Caki2 (cell line): ENCODE results near the gene SEC61B. TPM values are rescaled to one million over a fixed set of nuclear protein-coding genes. Genes with fewer than 3 reads are reported as not detected.
"Not testable (repeated sequence)": the region's sequence is repeated elsewhere in the genome, so short reads cannot be mapped to it uniquely, and the experiment has no call there.

Experiments
- DNase-seq: peaks from one replicate; pipeline ENCODE4 v3.0.0-alpha.2; 2015; ENCODE audit warnings: low read depth
- in situ Hi-C: cut with HindIII; loops from 2 replicates; pipeline ENCODE4 v1.10.0; 2016; ENCODE audit warnings: low sequenced_read_pairs, low pct_unique_long_range_greater_than_20kb, mixed read lengths
- total RNA-seq: library from RNA; depleted of rRNA; stranded (reverse); fragments of >200 nt; shearing (Covaris generic); gene quantifications from 2 replicates; pipeline ENCODE4 v1.2.3, GENCODE V29; 2014; ENCODE audit warnings: low replicate concordance

Gene SEC61B
- total RNA-seq, 1 experiment from 2014 or later: 185 TPM

DNA sequence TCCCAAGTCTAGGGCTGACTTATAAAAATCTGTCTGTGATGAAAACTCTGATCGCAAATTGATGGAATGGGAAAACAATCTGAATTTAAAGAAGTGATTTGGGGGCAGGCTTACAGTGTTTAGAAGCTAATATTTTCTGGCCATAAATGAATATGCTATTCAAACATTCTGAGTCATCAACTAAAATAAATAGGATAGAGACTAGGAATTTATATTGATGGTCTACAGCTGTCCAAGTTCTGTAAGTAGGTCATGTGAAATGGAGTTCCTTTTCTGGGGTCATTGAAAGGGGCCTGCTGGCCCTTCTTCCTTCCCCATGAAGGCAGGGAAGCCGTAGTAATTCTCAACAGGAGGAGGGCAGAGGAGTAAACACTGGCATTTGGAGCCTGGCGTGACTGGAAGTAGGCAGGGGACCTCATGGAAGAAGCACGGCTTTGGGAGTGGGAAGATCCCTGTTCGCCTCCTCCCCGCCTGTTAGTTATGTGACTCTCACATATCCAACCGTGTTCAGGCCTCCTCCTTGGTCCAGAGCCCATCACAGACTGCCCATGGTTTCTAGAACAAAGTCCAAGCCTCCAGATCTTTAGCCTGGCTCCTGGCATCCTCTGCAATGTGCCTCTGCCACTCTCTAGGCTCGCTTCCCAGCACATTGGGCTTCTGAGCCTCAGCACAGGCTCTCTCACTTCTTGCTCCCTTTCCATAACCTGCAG is 32.0 kb upstream of the SEC61B start:
- in situ Hi-C loops: no loop called here
- no peak for DNase-seq

DNA sequence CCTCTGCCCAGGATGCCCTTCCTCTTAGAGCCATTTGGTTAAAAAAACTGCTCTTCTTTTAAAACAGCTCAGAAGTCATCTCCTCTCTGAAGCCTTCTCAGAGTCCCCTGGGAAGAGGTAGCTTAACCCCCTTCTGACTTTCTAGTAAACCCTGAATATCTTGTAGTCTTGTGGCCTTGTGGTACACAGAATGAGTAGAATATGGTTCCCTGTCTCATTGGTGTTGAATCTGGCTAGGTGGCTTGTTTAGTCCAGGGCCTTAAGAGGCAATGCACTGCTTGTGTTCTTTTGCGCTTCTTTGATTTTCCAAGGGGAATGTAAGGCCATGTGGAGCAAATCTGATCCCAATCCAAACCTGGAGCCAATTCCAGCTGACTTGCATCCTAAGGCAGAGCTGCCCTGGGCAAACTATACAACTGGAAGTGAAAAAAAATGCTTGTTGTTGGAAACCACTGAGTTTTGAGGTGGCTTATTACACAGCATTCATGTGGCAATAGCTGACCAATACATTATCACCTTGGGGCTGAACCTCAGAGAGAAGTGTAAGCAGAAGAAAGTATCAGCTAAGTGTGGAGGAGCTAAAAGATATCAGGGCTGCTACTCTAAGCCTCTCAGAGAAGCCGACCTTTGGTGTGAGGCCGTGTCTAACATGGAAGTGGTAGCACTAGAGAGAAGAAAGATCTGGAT is 31.3 kb upstream of the SEC61B start:
- in situ Hi-C loops: no loop called here
- DNase-seq: no peak

DNA sequence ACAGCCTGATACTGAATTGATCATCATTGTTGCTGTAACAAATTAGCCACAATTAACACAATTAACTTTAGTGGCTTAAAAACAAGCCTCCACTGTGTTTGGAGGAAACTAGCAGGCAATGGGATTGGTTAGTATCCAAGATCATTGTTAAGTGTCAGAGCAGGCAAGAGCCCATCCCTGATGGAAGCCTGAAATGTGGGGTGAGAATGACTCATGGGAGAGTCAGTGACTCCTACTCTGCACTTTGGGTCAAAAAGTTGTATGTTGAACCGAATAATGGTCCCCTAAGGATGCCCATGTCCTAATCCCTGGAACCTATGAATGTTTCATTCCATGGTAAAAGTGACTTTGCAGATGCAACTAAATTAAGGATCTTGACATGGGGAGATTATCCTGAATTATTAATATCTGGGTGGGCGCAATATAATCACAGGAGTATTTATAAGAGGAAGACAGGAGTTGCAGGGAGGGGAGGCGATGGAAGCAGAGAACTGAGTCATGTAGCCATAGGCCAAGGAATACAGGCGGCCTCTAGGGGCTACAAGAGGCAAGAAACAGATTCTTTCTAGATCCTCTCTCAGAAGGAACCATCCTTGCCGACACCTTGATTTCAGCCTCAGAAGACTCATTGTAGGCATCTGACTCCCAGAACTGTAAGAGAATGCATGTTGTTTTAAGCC is 29.2 kb upstream of the SEC61B start:
- in situ Hi-C loops: no loop called here

DNA sequence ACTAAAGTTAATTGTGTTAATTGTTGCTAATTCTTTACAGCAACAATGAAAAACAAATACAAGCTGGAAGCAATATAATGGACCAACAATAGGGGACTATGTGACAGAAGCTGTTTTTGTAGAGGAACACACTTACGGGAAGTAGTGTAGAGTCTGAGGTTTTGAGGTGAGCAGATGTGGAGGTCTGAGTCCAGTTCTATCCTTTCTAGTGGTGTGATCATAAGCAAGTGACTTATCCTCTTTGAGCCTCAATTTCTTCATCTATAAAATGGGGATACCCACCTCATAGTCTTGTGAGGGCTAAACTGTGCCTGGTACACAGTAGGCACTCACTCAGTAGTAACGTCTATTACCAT is 28.6 kb upstream of the SEC61B start:
- in situ Hi-C loops: no loop called here
- no peak for DNase-seq

More for the DNA sequence above, 29.2 kb upstream of the SEC61B start:
- no peak for DNase-seq

DNA sequence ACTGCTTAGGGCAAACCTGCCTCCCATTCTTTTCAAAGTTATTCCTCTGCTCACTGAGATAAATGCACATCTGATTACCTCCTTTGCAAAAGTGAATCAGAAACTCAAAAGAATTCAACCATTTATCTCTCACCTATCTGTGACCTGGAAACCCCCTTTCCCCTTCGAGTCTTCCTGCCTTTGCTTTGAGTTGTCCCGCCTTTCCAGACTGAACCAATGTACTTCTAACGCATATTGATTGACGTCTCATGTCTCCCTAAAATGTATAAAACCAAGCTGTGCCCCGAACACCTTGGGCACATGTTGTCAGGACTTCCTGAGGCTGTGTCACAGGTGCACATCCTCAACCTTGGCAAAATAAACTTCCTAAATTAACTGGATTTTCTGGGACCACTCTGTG is 25.6 kb upstream of the SEC61B start:
- in situ Hi-C loops: not testable (repeated sequence)

DNA sequence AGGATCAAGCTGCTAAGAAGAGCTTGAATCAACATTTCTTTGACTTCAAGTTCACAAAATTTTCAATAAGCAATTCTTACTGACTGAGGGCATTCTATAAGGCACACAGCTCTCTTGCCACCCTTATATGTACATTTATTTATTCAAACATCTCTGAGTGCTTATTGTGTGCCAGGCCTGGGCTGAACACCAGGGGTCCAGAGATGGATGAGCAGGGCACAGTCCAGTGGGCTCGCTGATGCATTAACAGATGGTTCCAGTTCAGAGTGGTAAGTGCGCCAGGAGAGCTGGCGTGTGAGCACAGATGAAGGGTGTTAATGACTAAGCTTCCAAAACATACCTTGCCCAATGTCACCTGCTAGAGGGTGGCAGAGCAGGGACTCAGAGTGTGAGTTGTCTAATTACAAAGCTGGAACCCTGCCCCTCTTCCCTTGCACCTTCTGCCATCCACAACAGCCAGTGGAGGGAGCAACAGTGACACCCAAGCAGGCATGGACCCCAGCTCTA is 24.9 kb upstream of the SEC61B start:
- DNase-seq: no peak
- in situ Hi-C loops: no loop called here

More for the DNA sequence above, 25.6 kb upstream of the SEC61B start:
- DNase-seq: not testable (repeated sequence)

DNA sequence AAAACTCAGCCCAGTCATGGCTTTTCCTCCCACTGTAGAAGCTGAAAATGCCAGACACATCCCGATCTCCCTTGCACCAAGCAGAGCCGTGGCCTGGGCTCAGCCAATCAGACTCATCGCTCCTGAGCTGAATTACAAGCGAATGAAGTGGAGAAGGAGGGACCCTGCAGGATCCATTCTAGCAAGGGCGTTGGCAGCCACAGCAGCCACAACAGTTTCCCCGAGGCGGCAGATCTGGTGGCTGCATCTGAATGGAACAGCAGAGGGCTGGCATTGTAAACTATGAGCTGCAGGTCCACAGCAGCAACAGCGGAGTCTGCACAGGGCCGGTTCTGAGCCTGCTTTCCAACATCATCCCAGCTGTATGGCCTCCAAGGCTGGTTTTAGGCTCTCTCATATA is 24.1 kb upstream of the SEC61B start:
- DNase-seq: no peak
- in situ Hi-C loops: no loop called here

DNA sequence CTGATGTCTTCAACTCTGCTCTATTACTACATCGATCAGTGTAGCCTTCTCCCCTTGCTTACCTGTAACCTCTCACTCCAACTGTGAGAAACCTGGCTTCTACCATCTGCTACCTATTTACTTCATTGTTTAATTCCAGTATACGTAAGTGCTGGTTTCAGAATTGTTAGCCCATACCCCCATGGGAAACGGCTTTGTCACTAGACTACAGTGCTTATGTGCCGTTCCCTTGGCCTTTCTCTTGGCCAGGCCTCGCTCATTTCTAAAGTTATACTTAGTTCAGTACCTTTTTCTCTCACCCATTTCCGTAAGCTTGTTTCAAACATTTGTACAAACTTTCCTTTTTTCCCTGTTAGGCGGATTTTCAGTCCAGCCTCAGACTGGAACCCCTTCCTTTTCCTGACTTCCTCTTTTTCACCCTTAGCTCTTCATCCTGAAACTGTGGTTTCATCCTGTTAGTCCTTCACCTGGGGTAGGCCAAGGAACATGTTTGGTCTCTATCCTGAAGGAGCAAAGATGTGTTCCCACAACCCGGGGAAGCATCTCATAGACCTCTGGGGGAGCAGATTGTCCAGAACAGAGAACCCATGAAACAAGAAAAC is 22.0 kb upstream of the SEC61B start:
- in situ Hi-C loops: no loop called here
- DNase-seq: no peak

DNA sequence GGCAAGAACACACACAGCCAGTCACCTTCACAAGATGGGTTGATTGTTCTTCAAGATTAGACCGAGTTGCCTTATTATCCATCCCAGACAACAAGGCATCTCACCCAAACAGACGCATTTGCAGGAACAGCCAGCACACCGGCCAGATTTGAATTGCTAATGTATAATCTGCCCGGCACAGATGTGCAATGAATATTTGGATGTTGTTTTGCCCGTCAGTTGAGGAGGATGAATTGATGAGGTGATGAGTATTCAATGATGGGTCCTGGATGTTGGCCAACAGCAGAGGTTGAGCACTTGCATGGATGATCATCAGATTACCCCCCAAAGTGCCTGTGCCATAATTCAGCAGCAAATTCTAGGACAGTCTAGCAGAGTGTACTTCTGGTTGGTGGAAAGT is 20.5 kb upstream of the SEC61B start:
- in situ Hi-C loops: no loop called here
- DNase-seq: no peak

DNA sequence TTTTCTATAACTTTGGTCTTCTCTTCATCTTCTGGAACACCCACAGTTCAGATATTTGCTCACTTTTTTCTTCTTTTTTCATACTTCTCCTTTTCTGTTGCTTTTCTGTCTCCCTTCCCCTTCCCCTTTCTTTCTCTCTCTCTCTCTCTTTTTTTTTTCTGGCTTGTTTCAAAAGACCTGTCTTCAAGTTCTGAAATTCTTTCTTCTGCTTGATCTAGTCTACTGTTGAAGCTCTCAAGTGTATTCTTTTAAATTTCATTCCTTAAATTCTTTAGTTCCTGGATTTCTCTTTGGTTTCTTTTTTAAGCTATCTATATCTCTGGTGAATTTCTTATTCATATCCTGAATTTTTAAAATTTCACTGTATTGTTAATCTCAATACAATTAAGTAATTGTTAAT is 11.5 kb upstream of the SEC61B start:
- DNase-seq: no peak
- in situ Hi-C loops: no loop called here

DNA sequence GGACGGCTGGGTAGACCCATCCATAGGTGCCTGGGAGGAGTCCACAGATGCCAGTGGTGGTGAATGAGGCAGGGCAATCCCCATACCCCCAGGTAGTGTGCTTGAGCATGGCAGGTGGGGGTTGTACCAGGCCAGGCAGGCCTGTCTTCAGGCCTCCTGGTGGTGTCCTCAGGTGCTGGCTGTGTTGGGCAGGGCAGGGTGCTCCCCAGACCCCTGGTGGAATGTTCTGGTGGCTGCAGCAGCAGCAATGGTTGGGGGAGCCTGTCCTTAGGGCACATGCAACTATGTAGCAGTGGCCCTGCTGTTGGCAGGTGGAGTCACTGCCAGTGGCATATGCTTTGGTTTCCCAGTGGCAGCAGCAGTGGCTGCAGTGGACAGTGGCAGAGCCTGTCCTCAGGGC is 10.3 kb upstream of the SEC61B start:
- in situ Hi-C loops: no loop called here
- DNase-seq: no peak

DNA sequence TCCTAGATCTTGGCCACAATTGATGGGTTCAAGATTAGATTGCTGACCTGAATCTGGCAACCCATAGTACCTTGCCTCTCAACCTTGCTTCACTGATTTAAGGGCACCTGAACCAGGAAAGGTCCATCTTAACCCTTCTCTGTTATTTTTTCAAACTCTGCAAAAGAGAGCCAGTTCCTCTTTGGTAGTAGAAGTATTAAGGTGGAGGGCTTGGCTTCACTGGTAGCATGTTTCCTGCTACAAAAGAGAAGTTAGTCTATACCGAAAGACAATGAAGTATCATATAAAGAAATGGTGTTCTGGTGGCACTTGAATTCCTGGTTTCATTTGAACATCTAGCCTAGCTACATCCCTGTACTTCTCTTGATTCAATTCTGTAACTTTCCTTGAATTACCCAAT is 8.9 kb upstream of the SEC61B start:
- no peak for DNase-seq
- in situ Hi-C loops: no loop called here

DNA sequence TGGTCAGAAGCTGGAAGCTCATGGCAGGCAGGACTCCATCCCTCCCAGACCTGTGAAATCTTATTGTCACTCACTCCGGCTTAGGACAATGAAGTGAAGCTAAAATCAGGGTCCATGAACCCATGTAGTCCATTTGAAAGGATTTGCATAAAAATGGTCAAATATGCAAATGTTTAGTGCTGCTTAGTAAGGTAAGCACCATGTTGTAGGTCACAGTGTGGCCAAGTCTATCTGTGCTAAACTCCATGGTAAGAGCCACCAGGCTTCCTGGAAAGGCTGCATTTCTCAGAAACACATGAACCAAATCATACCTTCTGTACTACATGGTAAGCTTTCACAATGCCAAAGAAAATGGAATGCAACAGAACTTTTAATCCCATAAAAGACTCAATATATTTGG is 6.0 kb upstream of the SEC61B start:
- in situ Hi-C loops: no loop called here
- DNase-seq: no peak

DNA sequence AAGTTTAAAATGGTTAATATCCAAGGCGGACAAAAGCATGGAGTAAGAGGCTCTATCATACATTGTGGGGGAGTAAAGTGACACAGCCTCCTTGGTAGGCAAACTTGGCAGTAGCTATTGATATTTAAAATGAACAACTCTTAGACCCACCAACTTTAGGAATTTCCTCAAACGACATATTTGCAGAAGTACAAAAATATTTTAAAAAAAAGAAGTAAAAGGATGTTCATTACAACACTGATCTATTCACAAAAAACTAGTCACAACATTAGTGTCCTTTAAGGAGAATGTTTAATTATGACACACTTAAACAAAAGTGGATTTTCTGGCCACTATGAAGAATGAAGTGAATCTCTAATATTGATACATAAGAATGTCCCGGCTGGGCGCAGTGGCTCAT is 2.1 kb upstream of the SEC61B start:
- no peak for DNase-seq
- in situ Hi-C loops: no loop called here

DNA sequence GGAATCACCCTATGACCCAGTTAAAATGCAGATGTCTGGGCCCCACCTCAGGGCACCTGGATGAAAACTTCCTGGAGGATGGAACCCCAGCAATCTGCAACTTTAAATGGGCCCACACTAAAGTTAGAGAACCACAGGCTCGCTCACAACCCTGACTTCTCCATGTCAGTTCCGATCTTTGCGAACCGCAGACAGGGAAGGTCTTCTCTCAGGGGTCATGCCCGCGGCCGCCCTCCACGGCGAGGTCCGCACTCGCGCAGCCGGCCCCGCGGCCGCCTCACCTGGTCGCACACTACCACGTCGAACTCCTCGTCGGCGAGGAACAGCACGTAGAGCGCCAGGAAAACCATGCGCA is 839 bp upstream of the SEC61B start:
- in situ Hi-C loops: no loop called here

DNA sequence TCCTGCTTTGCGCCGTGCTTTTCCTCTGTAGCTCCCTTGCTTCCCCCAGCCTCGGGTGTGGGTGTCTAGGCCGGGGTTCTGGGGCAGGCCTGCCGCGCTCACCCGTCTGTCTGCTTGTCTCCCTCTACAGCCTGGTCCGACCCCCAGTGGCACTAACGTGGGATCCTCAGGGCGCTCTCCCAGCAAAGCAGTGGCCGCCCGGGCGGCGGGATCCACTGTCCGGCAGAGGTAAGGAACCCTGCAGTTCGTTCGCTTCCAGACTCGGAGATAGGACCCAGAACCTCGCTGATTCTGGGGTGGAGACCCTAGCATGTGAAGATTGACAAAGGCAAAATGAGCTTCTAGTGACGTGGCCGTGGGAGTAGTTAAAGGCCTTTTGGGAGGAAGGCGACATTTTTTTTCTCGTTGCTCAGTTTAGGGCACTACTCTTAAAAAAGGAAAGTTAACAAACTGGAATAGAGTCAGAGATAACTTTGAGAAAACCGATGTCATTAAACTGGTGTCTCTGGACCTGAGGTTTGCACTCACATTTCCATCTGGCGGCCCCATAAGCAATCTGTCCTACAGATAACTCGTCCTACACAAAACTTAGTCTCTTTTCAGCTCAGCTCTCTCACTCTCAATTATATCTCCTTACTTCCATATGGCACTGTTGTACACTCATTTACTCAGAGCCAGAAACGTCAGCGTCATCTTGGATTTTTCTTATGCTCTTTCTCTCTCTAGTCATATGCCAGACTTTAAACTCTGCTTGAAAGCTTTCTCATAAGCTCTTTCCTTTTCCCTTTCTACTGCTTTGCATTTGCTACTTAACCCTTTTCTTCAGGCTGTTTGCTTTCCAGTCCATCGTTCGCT is 561 bp downstream of the SEC61B start:
- no peak for DNase-seq

More for the DNA sequence above, 839 bp upstream of the SEC61B start:
- no peak for DNase-seq

DNA sequence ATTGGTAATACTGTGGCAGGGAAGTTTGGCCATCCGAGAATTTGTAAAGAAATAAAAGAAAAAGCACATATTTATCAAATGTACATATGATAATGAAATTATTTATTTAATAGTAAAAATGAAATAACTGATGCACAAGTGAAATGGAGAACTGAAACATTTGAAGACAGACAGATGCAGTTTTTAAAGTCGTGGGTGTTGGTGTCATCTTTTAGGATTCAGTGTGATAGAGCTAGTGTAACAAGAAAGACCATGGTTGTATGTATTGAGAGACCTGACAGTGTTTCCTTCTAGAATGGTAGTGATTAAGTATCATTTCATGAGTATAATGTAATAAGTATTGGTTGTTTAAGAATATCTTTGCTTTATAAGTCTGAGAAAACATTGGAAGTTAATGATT is 2.4 kb downstream of the SEC61B start:
- in situ Hi-C loops: no loop called here
- no peak for DNase-seq

More for the DNA sequence above, 561 bp downstream of the SEC61B start:
- in situ Hi-C loops: no loop called here

DNA sequence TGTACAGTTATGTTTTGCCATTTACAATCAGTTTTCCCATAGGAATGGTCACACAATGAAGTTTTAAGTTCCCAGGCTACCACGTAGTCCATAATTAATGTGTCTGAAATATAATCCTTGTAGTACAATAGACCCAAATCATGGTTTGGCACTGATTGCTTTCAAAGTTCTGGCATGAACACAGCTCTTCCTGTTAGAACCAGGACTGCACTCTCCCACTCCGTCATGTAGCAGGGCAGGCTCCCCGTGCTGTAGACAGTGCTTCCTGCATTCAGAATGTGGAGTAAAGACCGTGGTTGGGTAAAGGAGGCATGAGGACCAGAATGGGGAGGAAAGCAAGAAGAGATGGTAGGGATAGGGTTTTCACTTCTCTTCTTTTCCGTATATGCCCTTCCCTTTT is 4.0 kb downstream of the SEC61B start:
- no peak for DNase-seq

More for the DNA sequence above, 4.0 kb downstream of the SEC61B start:
- in situ Hi-C loops: no loop called here
